PC-9 (cell line): ENCODE results near the gene FXYD4. TPM values are rescaled to one million over a fixed set of nuclear protein-coding genes. Genes with fewer than 3 reads are reported as not detected.

Source experiments
- BruUV-seq: library from RNA; stranded (reverse); fragments of 400-500 nt; replicated peaks from 2 replicates; lab custom pipeline; 2021; lab: Mats Ljungman, UMichigan
- CTCF ChIA-PET: fragments of 300-600 bp; sonication (Branson Sonifier 250); formaldehyde crosslinking; loops from one replicate; lab custom pipeline; 2022; ENCODE audit warnings: antibody characterized with exemption; lab: Charles Lee
- POLR2A ChIA-PET: fragments of 300-600 bp; sonication (Branson Sonifier 250); formaldehyde crosslinking; loops from one replicate; lab custom pipeline; 2022; ENCODE audit warnings: antibody characterized with exemption; ENCODE audit not compliant: unreplicated experiment; lab: Charles Lee
- DNase-seq, 2 experiments: peaks; one replicate each; pipeline versions ENCODE4 v3.0.0 to v3.0.0-alpha.2; 2015 to 2022; ENCODE audit warnings: mixed read lengths in 1 of 2
- H2AFZ ChIP-seq: fragments of 200-600 bp; sonication (generic); 2 replicates; pipeline ENCODE4 v1.8.1; 2017; ENCODE audit warnings: antibody characterized with exemption
- H3F3A ChIP-seq: fragments of 200-600 bp; sonication (generic); 2 replicates; pipeline ENCODE4 v1.8.1; 2017; ENCODE audit warnings: antibody characterized with exemption, mild to moderate bottlenecking, low read depth; ENCODE audit not compliant: insufficient read depth
- H3K27ac ChIP-seq: fragments of 200-600 bp; sonication (generic); 2 replicates; pipeline ENCODE4 v1.6.1; 2016; ENCODE audit warnings: mixed run types
- H3K27me3 ChIP-seq: fragments of 200-600 bp; sonication (generic); 2 replicates; pipeline ENCODE4 v1.6.1; 2016; ENCODE audit warnings: low read depth, mixed run types; ENCODE audit not compliant: insufficient read depth
- H3K36me3 ChIP-seq: fragments of 200-600 bp; sonication (generic); 2 replicates; pipeline ENCODE4 v1.6.1; 2016; ENCODE audit warnings: low read depth, mixed run types
- H3K4me1 ChIP-seq: fragments of 200-600 bp; sonication (generic); replicated peaks from 2 replicates; pipeline ENCODE4 v1.6.1; 2016; ENCODE audit warnings: mixed run types; ENCODE audit not compliant: insufficient read depth
- H3K4me2 ChIP-seq: fragments of 200-600 bp; sonication (generic); 2 replicates; pipeline ENCODE4 v1.6.1; 2017; ENCODE audit warnings: mixed run types
- H3K4me3 ChIP-seq: fragments of 200-600 bp; sonication (generic); 2 replicates; pipeline ENCODE4 v1.6.1; 2016; ENCODE audit warnings: mixed run types
- H3K79me2 ChIP-seq: fragments of 200-600 bp; sonication (generic); 2 replicates; pipeline ENCODE4 v1.6.1; 2017; ENCODE audit warnings: low read depth, mixed run types
- H3K9me2 ChIP-seq: fragments of 200-600 bp; sonication (generic); 2 replicates; pipeline ENCODE4 v1.8.1; 2017; ENCODE audit warnings: mild to moderate bottlenecking; ENCODE audit not compliant: insufficient read depth
- H3K9me3 ChIP-seq: fragments of 200-600 bp; sonication (generic); 2 replicates; pipeline ENCODE4 v1.8.1; 2016; ENCODE audit warnings: low read depth; ENCODE audit not compliant: insufficient read depth
- H4K20me1 ChIP-seq: fragments of 200-600 bp; sonication (generic); 2 replicates; pipeline ENCODE4 v1.8.1; 2017; ENCODE audit not compliant: insufficient read depth
- EZH2 ChIP-seq: fragments of 200-600 bp; sonication (generic); IDR thresholded peaks from 2 replicates; pipeline ENCODE4 v1.8.0; 2017; ENCODE audit warnings: antibody characterized with exemption, low read depth
- intact Hi-C: fragments of 100-400 bp; cut with micrococcal nuclease; formaldehyde crosslinking; loops from one replicate; pipeline ENCODE4 v1.10.0; 2022; ENCODE audit not compliant: unreplicated experiment
- total RNA-seq: library from RNA; stranded (reverse); gene quantifications from 2 replicates; pipeline ENCODE4 v1.2.3, GENCODE V29; 2021
- TF ChIP-seq, protein P1 (sequence below): fragments of 200-600 bp; sonication (generic); conservative IDR thresholded peaks from 2 replicates; pipeline ENCODE4 v1.6.1; 2017; ENCODE audit warnings: mixed run types, antibody characterized with exemption, mild to moderate bottlenecking, moderate library complexity

FXYD4 gene
- total RNA-seq, 1 experiment from 2014 or later = not detected

- H3K9me2 ChIP-seq = no peaks in the 10 kb centered on the region
- H3K4me3 ChIP-seq = no peak overlapping the region
- H2AFZ ChIP-seq = no peak overlapping the region
- H3K79me2 ChIP-seq = no peaks in the 10 kb centered on the region
- H3K9me3 ChIP-seq = no peaks in the 10 kb centered on the region
- H3K27ac ChIP-seq = no peak overlapping the region
- H3F3A ChIP-seq = peaks cover 20% of the 10 kb centered on the region
- ChIA-PET CTCF (no interaction called here), POLR2A (no interaction called here)
- DNase-seq = no peak
- peaks cover 24% of the 10 kb centered on the region for H3K4me1 ChIP-seq
- H4K20me1 ChIP-seq = no peaks in the 10 kb centered on the region
- no TSS peak for BruUV-seq
- no peak for TF ChIP-seq EZH2
- TF ChIP-seq, protein P1, sequence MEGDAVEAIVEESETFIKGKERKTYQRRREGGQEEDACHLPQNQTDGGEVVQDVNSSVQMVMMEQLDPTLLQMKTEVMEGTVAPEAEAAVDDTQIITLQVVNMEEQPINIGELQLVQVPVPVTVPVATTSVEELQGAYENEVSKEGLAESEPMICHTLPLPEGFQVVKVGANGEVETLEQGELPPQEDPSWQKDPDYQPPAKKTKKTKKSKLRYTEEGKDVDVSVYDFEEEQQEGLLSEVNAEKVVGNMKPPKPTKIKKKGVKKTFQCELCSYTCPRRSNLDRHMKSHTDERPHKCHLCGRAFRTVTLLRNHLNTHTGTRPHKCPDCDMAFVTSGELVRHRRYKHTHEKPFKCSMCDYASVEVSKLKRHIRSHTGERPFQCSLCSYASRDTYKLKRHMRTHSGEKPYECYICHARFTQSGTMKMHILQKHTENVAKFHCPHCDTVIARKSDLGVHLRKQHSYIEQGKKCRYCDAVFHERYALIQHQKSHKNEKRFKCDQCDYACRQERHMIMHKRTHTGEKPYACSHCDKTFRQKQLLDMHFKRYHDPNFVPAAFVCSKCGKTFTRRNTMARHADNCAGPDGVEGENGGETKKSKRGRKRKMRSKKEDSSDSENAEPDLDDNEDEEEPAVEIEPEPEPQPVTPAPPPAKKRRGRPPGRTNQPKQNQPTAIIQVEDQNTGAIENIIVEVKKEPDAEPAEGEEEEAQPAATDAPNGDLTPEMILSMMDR = no peak
- H3K4me2 ChIP-seq = no peak overlapping the region
- no peaks in the 10 kb centered on the region for H3K36me3 ChIP-seq
- intact Hi-C loops = no loop called here
- H3K27me3 ChIP-seq = no peaks in the 10 kb centered on the region
Observed at GRCh38 chr10:43343126-43343525, 28.3 kb upstream of the FXYD4 start.

GRCh38 chr10:43344051-43344450, 27.4 kb upstream of the FXYD4 start:
- no peaks in the 10 kb centered on the region for H3K27me3 ChIP-seq
- CTCF ChIA-PET = no interaction called here
- no peak for TF ChIP-seq EZH2
- TF ChIP-seq, protein P1 = no peak
- intact Hi-C loops = no loop called here
- BruUV-seq = no TSS peak
- no peaks in the 10 kb centered on the region for H3K9me3 ChIP-seq
- H4K20me1 ChIP-seq = no peaks in the 10 kb centered on the region
- H3K9me2 ChIP-seq = no peaks in the 10 kb centered on the region
- POLR2A ChIA-PET = interaction anchor here (0.7 kb wide), 2 partner anchors 52 to 76 kb away, joined by 4 to 8 read pairs; no protein-coding TSS in a partner anchor
- DNase-seq = no peak
- no peaks in the 10 kb centered on the region for H3K79me2 ChIP-seq
- no peak overlapping the region for H3K4me3 ChIP-seq
- H3K4me1 ChIP-seq = peaks cover 27% of the 10 kb centered on the region
- no peak overlapping the region for H2AFZ ChIP-seq
- H3K27ac ChIP-seq = no peak overlapping the region
- H3F3A ChIP-seq = peaks cover 20% of the 10 kb centered on the region
- H3K4me2 ChIP-seq = no peak overlapping the region
- H3K36me3 ChIP-seq = no peaks in the 10 kb centered on the region

DNA sequence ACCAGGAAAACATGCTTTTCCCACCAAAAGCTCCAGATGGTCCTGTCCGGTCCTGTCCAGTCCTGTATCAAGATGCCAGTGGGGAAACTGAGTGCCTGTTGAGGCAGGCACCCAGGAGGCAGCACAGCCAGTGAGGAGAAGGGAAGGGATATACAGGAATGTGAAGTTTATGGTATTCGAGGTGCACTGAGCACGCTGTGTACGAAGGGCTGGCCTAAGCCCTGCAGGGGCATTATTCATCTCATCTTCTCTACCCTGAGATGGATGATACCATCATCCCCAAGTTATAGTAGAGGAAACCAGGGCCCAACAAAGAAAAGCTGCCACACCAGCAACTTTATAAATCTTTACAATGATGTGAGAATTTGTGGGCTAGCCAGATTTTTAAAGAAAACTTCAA, 23.4 kb upstream of the FXYD4 start:
- Histone ChIP-seq H3K27me3 (no peaks in the 10 kb centered on the region), H3K79me2 (no peaks in the 10 kb centered on the region), H3K9me3 (no peaks in the 10 kb centered on the region), H4K20me1 (no peaks in the 10 kb centered on the region), H3K36me3 (no peaks in the 10 kb centered on the region), H3K27ac (no peak overlapping the region), H3K4me1 (peaks cover 31% of the 10 kb centered on the region), H3K4me3 (no peak overlapping the region), H2AFZ (no peak overlapping the region), H3K9me2 (no peaks in the 10 kb centered on the region), H3K4me2 (peak overlapping the region; percentile 3; the same call in 1 of the 2 replicates), H3F3A (peaks cover 18% of the 10 kb centered on the region; the same call in 1 of the 2 replicates)
- TF ChIP-seq, protein P1 = no peak
- TF ChIP-seq EZH2 = no peak
- ChIA-PET CTCF (interaction anchor here (0.6 to 1.1 kb wide), 2 partner anchors 55 to 145 kb away, joined by 3 read pairs; no protein-coding TSS in a partner anchor), POLR2A (no interaction called here)
- intact Hi-C loops = loop anchor here (1.0 to 2.0 kb wide), 5 partner anchors 55 to 481 kb away; no protein-coding TSS in a partner anchor
- DNase-seq = no peak
- no TSS peak for BruUV-seq
